ENCODE data around the gene HMGCS2. TPM values are rescaled to one million over a fixed set of nuclear protein-coding genes. Genes with fewer than 3 reads are reported as not detected.

The HMGCS2 gene
- total RNA-seq, 1 donor from 2014 or later, result not detected

- no peak for DNase-seq (ENCODE audit: low spot score)
- no peaks in the 10 kb centered on the region for H3K27me3 Mint-ChIP-seq (ENCODE audit: insufficient read depth, low read depth)
- peaks cover 7% of the 10 kb centered on the region for H3K4me1 Mint-ChIP-seq
- no peak overlapping the region for H3K4me2 ChIP-seq
- no peak overlapping the region for H2AFZ ChIP-seq (replicated peaks)
- no peak overlapping the region for H3K4me3 ChIP-seq
- H3K36me3 Mint-ChIP-seq, result no peaks in the 10 kb centered on the region
- H3K4me1 ChIP-seq, result no peaks in the 10 kb centered on the region
- H4K20me1 ChIP-seq (ENCODE audit: low read depth), result no peaks in the 10 kb centered on the region
- H3K9me3 ChIP-seq (ENCODE audit: low read depth), result no peaks in the 10 kb centered on the region
- H3F3A ChIP-seq (ENCODE audit: low read depth), result no peaks in the 10 kb centered on the region
- H3K27me3 ChIP-seq, result no peaks in the 10 kb centered on the region
- H3K9me3 Mint-ChIP-seq, result peaks cover 4% of the 10 kb centered on the region
- H3K4me3 Mint-ChIP-seq, result no peak overlapping the region
- no peaks in the 10 kb centered on the region for H3K79me2 ChIP-seq (ENCODE audit: low read depth)
- no peak overlapping the region for H3K27ac Mint-ChIP-seq
- H3K27ac ChIP-seq, result no peak overlapping the region
- H3K9ac ChIP-seq, result no peak overlapping the region
- TF ChIP-seq EZH2 (IDR thresholded peaks at IDR 0.05) (no peak), CTCF (IDR thresholded peaks at IDR 0.05) (no peak), EZH2phosphoT487 (IDR thresholded peaks at IDR 0.05) (no peak)
- no peaks in the 10 kb centered on the region for H3K36me3 ChIP-seq
These were observed 5.8 kb downstream of the HMGCS2 start for GRCh38 chr1:119762953-119763352.

DNA sequence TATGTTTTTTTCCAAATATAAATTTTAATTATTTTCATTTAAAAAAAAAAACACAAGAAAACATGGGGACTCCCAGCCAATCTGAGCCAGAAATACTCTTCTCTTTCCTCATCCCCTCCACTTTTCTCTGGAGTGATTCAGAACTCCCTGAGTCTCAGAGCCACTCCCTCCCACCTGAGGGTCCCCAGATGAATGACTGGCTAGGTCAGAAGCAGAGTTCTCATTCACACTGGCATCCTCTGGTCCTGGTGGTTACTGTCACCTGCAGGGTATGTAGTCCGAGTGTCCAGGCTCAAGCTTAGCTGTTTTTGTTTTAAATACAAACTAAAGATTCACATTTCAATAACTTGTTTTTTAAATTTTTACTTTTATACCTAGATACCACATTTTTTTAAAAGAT, 6.3 kb downstream of the HMGCS2 start:
- no peaks in the 10 kb centered on the region for H3K9me3 ChIP-seq (ENCODE audit: low read depth)
- H3K9ac ChIP-seq, result no peak overlapping the region
- H3K4me1 ChIP-seq, result no peaks in the 10 kb centered on the region
- no peak overlapping the region for H3K27ac ChIP-seq
- no peak overlapping the region for H3K4me2 ChIP-seq
- no peak overlapping the region for H2AFZ ChIP-seq (replicated peaks)
- no peak for DNase-seq (ENCODE audit: low spot score)
- H3K27ac Mint-ChIP-seq, result no peak overlapping the region
- no peak overlapping the region for H3K4me3 ChIP-seq
- peaks cover 6% of the 10 kb centered on the region for H3K4me1 Mint-ChIP-seq
- H3K4me3 Mint-ChIP-seq, result no peak overlapping the region
- peaks cover 4% of the 10 kb centered on the region for H3K9me3 Mint-ChIP-seq
- no peak for TF ChIP-seq EZH2phosphoT487 (IDR thresholded peaks at IDR 0.05)
- TF ChIP-seq CTCF (IDR thresholded peaks at IDR 0.05), result no peak
- no peak for TF ChIP-seq EZH2 (IDR thresholded peaks at IDR 0.05)
- H4K20me1 ChIP-seq (ENCODE audit: low read depth), result no peaks in the 10 kb centered on the region
- no peaks in the 10 kb centered on the region for H3K79me2 ChIP-seq (ENCODE audit: low read depth)
- H3K27me3 ChIP-seq, result no peaks in the 10 kb centered on the region
- H3K27me3 Mint-ChIP-seq (ENCODE audit: insufficient read depth, low read depth), result no peaks in the 10 kb centered on the region
- H3K36me3 Mint-ChIP-seq, result no peaks in the 10 kb centered on the region
- no peaks in the 10 kb centered on the region for H3F3A ChIP-seq (ENCODE audit: low read depth)
- no peaks in the 10 kb centered on the region for H3K36me3 ChIP-seq

DNA sequence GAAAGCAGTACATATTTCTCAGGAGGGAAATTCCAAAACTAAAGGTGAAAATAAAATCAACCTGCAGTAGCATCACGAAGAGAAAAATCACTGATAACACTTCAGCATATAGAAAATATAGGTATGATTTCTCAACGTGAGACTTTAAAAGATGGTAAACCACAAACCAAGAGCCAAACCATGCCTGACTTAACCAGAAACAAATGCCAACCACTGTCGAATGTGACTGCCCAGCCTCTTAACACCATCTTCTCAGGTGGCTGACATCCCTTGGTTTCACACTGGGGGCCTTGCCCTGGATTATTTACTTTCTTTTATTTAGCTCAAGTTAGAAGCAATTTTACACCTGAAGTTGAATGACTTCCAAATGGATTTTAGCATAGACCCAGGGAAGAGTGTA, 10.1 kb downstream of the HMGCS2 start:
- no peaks in the 10 kb centered on the region for H3F3A ChIP-seq (ENCODE audit: low read depth)
- H4K20me1 ChIP-seq (ENCODE audit: low read depth), result no peaks in the 10 kb centered on the region
- Mint-ChIP-seq H3K27me3 (ENCODE audit: insufficient read depth, low read depth) (no peaks in the 10 kb centered on the region), H3K9me3 (no peaks in the 10 kb centered on the region), H3K4me3 (no peak overlapping the region), H3K27ac (no peak overlapping the region), H3K36me3 (no peaks in the 10 kb centered on the region), H3K4me1 (no peaks in the 10 kb centered on the region)
- no peaks in the 10 kb centered on the region for H3K9me3 ChIP-seq (ENCODE audit: low read depth)
- H3K4me1 ChIP-seq, result no peaks in the 10 kb centered on the region
- no peak for DNase-seq (ENCODE audit: low spot score)
- H3K4me2 ChIP-seq, result no peak overlapping the region
- no peak overlapping the region for H2AFZ ChIP-seq (replicated peaks)
- no peaks in the 10 kb centered on the region for H3K79me2 ChIP-seq (ENCODE audit: low read depth)
- no peak overlapping the region for H3K9ac ChIP-seq
- TF ChIP-seq CTCF (IDR thresholded peaks at IDR 0.05), result no peak
- TF ChIP-seq EZH2 (IDR thresholded peaks at IDR 0.05), result no peak
- no peak for TF ChIP-seq EZH2phosphoT487 (IDR thresholded peaks at IDR 0.05)
- no peaks in the 10 kb centered on the region for H3K27me3 ChIP-seq
- H3K36me3 ChIP-seq, result no peaks in the 10 kb centered on the region
- no peak overlapping the region for H3K4me3 ChIP-seq
- H3K27ac ChIP-seq, result no peak overlapping the region
